H9 (cell line): Measurements from ENCODE around the gene PRKCB. TPM values are rescaled to one million over a fixed set of nuclear protein-coding genes. Genes with fewer than 3 reads are reported as not detected.

Experiments used
- DNase-seq: peaks from one replicate; pipeline ENCODE4 v3.0.0-alpha.2; 2017
- H2AFZ ChIP-seq: one replicate; pipeline ENCODE4 v1.6.1; 2013; ENCODE audit warnings: mild to moderate bottlenecking, low read length, control low read depth, moderate library complexity
- H2AK5ac ChIP-seq: 2 replicates; pipeline ENCODE4 v1.6.1; 2013; ENCODE audit warnings: low read length, control low read depth, mixed read lengths; ENCODE audit not compliant: insufficient read length
- H2BK120ac ChIP-seq: one replicate; pipeline ENCODE4 v1.6.1; 2013; ENCODE audit warnings: low read depth, mild to moderate bottlenecking, low read length, control low read depth, inconsistent platforms; ENCODE audit not compliant: poor library complexity, severe bottlenecking
- H2BK12ac ChIP-seq: 2 replicates; pipeline ENCODE4 v1.6.1; 2013; ENCODE audit warnings: low read length, control low read depth, mixed read lengths, low read depth; ENCODE audit not compliant: insufficient read length
- H2BK15ac ChIP-seq: 2 replicates; pipeline ENCODE4 v1.6.1; 2013; ENCODE audit warnings: low read depth, low read length, control low read depth
- H2BK20ac ChIP-seq: one replicate; pipeline ENCODE4 v1.6.1; 2013; ENCODE audit warnings: low read depth, mild to moderate bottlenecking, low read length, control low read depth, inconsistent platforms; ENCODE audit not compliant: poor library complexity, severe bottlenecking
- H2BK5ac ChIP-seq: 2 replicates; pipeline ENCODE4 v1.6.1; 2013; ENCODE audit warnings: low read length, control low read depth, mixed read lengths; ENCODE audit not compliant: insufficient read length
- H3K14ac ChIP-seq: 2 replicates; pipeline ENCODE4 v1.6.1; 2013; ENCODE audit warnings: low read length, control low read depth; ENCODE audit not compliant: insufficient read depth
- H3K18ac ChIP-seq: 2 replicates; pipeline ENCODE4 v1.6.1; 2013; ENCODE audit warnings: low read depth, mild to moderate bottlenecking, mixed read lengths, low read length, control low read depth; ENCODE audit not compliant: insufficient read length
- H3K23ac ChIP-seq: 2 replicates; pipeline ENCODE4 v1.6.1; 2013; ENCODE audit warnings: low read length, control low read depth, mixed read lengths, low read depth; ENCODE audit not compliant: insufficient read length
- H3K23me2 ChIP-seq: 2 replicates; pipeline ENCODE4 v1.6.1; 2013; ENCODE audit warnings: low read depth, mild to moderate bottlenecking, mixed read lengths, low read length, control low read depth; ENCODE audit not compliant: insufficient read length, poor library complexity, severe bottlenecking
- H3K27ac ChIP-seq: 2 replicates; pipeline ENCODE4 v1.5.1; 2013; ENCODE audit warnings: low read length, control low read depth, mixed read lengths, low read depth; ENCODE audit not compliant: insufficient read length
- H3K27me3 ChIP-seq: 2 replicates; pipeline ENCODE4 v1.6.1; 2013; ENCODE audit warnings: low read length, control low read depth, inconsistent platforms; ENCODE audit not compliant: insufficient read depth
- H3K4ac ChIP-seq: 2 replicates; pipeline ENCODE4 v1.6.1; 2013; ENCODE audit warnings: low read depth, mild to moderate bottlenecking, control low read depth, inconsistent platforms, low read length, moderate library complexity
- H3K4me1 ChIP-seq: 2 replicates; pipeline ENCODE4 v1.6.1; 2013; ENCODE audit warnings: low read length, control low read depth, inconsistent platforms; ENCODE audit not compliant: insufficient read depth
- H3K4me2 ChIP-seq: 2 replicates; pipeline ENCODE4 v1.6.1; 2013; ENCODE audit warnings: low read length, control low read depth, mixed read lengths; ENCODE audit not compliant: insufficient read length, insufficient read depth
- H3K56ac ChIP-seq: 2 replicates; pipeline ENCODE4 v1.6.1; 2013; ENCODE audit warnings: low read depth, mild to moderate bottlenecking, mixed read lengths, low read length, control low read depth; ENCODE audit not compliant: insufficient read length
- H3K79me1 ChIP-seq: 2 replicates; pipeline ENCODE4 v1.6.1; 2013; ENCODE audit warnings: low read depth, mild to moderate bottlenecking, moderate library complexity, low read length, control low read depth, inconsistent platforms; ENCODE audit not compliant: insufficient read depth, poor library complexity, severe bottlenecking
- H3K79me2 ChIP-seq: 2 replicates; pipeline ENCODE4 v1.6.1; 2013; ENCODE audit warnings: low read length, control low read depth, inconsistent platforms; ENCODE audit not compliant: insufficient read depth
- H3K9ac ChIP-seq: 2 replicates; pipeline ENCODE4 v1.6.1; 2013; ENCODE audit warnings: low read length, control low read depth, mixed read lengths; ENCODE audit not compliant: insufficient read length; ENCODE audit errors: extremely low read depth
- H3K9me3 ChIP-seq: one replicate; pipeline ENCODE4 v1.6.1; 2013; ENCODE audit warnings: low read depth, low read length, inconsistent platforms; ENCODE audit not compliant: control insufficient read depth
- H3T11ph ChIP-seq: one replicate; pipeline ENCODE4 v1.6.1; 2013; ENCODE audit warnings: mild to moderate bottlenecking, low read length, control low read depth, inconsistent platforms
- H4K20me1 ChIP-seq: one replicate; pipeline ENCODE4 v1.6.1; 2013; ENCODE audit not compliant: control insufficient read depth, insufficient read length, insufficient read depth
- H4K5ac ChIP-seq: 2 replicates; pipeline ENCODE4 v1.6.1; 2013; ENCODE audit warnings: low read depth, mild to moderate bottlenecking, mixed read lengths, low read length, control low read depth; ENCODE audit not compliant: insufficient read length
- H4K8ac ChIP-seq: replicated peaks from 2 replicates; pipeline ENCODE4 v1.6.1; 2013; ENCODE audit warnings: low read length, control low read depth, mixed read lengths, low read depth; ENCODE audit not compliant: insufficient read length
- H4K91ac ChIP-seq: 2 replicates; pipeline ENCODE4 v1.6.1; 2013; ENCODE audit warnings: low read depth, mild to moderate bottlenecking, moderate library complexity, mixed read lengths, low read length, control low read depth; ENCODE audit not compliant: insufficient read length
- H3K27ac Mint-ChIP-seq, 3 experiments: 2 replicates in 2 of 3; 3 replicates in 1 of 3; pipeline ENCODE4 v1.8.0; 2020 to 2021; ENCODE audit warnings: mixed read lengths in 3 of 3, mild to moderate bottlenecking in 1 of 3, moderate library complexity in 1 of 3
- H3K27me3 Mint-ChIP-seq: 2 replicates; pipeline ENCODE4 v1.8.0; 2021; ENCODE audit warnings: low read depth, mild to moderate bottlenecking, moderate library complexity, mixed read lengths
- H3K36me3 Mint-ChIP-seq, 3 experiments: 2 replicates in 2 of 3; 3 replicates in 1 of 3; pipeline ENCODE4 v1.8.0; 2020 to 2021; ENCODE audit warnings: low read depth in 3 of 3, mixed read lengths in 3 of 3; ENCODE audit not compliant: insufficient read depth in 1 of 3
- H3K4me1 Mint-ChIP-seq, 2 experiments: 2 replicates each; pipeline ENCODE4 v1.8.0; 2020; ENCODE audit warnings: mixed read lengths in 2 of 2
- H3K4me3 Mint-ChIP-seq, 2 experiments: 2 replicates in 1 of 2; 3 replicates in 1 of 2; pipeline ENCODE4 v1.8.0; 2020 to 2021; ENCODE audit warnings: mild to moderate bottlenecking in 2 of 2, mixed read lengths in 2 of 2, moderate library complexity in 1 of 2
- H3K9me3 Mint-ChIP-seq, 2 experiments: 2 replicates in 1 of 2; 3 replicates in 1 of 2; pipeline ENCODE4 v1.8.0; 2020; ENCODE audit warnings: mild to moderate bottlenecking in 2 of 2, mixed read lengths in 2 of 2, moderate library complexity in 1 of 2
- CTCF ChIP-seq: fragments of 200-600 bp; sonication (generic); conservative IDR thresholded peaks from 3 replicates; pipeline ENCODE4 v1.8.0; 2021; ENCODE audit warnings: antibody characterized with exemption, mild to moderate bottlenecking
- WGBS: extraction: QIAGEN DNeasy Blood & Tissue Kit; methylation state at CpG from one replicate; pipeline ENCODE4 v1.1.7; 2013; ENCODE audit warnings: missing lambda C conversion rate, low lambda C conversion rate, mixed read lengths; ENCODE audit not compliant: insufficient read length; ENCODE audit errors: extremely low coverage; 5-methylcytosine and 5-hydroxymethylcytosine counted together
- total RNA-seq: library from RNA; stranded (reverse); gene quantifications from 2 replicates; pipeline ENCODE4 v1.2.1, GENCODE V29; 2021

PRKCB gene
- total RNA-seq, 1 experiment from 2014 or later, result 7.0 TPM

GRCh38 chr16:24156777-24157176 lies 321.0 kb downstream of the PRKCB start:
- Histone ChIP-seq H4K5ac (no peak overlapping the region), H3K18ac (no peak overlapping the region), H4K8ac (no peak overlapping the region), H4K91ac (no peak overlapping the region), H3K23ac (no peak overlapping the region), H3K23me2 (no peaks in the 10 kb centered on the region), H2AK5ac (no peak overlapping the region), H2AFZ (no peak overlapping the region), H2BK15ac (no peak overlapping the region), H3K14ac (no peak overlapping the region), H3K79me1 (no peaks in the 10 kb centered on the region), H3K9me3 (no peaks in the 10 kb centered on the region), H3K56ac (no peak overlapping the region), H2BK5ac (no peak overlapping the region), H3K27me3 (no peaks in the 10 kb centered on the region), H3K27ac (no peak overlapping the region), H3K4ac (no peak overlapping the region), H2BK120ac (no peak overlapping the region), H3K79me2 (no peaks in the 10 kb centered on the region), H4K20me1 (no peaks in the 10 kb centered on the region), H3K9ac (no peak overlapping the region), H3T11ph (no peak overlapping the region), H3K4me1 (peaks cover 5% of the 10 kb centered on the region; the same call in 1 of the 2 replicates), H2BK20ac (no peak overlapping the region), H3K4me2 (no peak overlapping the region), H2BK12ac (no peak overlapping the region)
- Mint-ChIP-seq H3K27ac (no peak overlapping the region), H3K4me1 (peaks cover 10 to 13% of the 10 kb centered on the region in 2 experiments), H3K27me3 (no peaks in the 10 kb centered on the region), H3K4me3 (no peak overlapping the region), H3K9me3 (no peaks in the 10 kb centered on the region), H3K36me3 (0 out of 7 replicates have a peak, but pooled peaks cover 0 to 1% (median 0%) of the 10 kb centered on the region in 3 experiments)
- TF ChIP-seq CTCF, result no peak
- DNase-seq, result no peak
- WGBS, result no CpG with 5 or more reads among the region's 1 CpG
